Effector memory CD8-positive, alpha-beta T cell (primary cell): ENCODE measurements around the gene ST3GAL6.

Source experiments
- ATAC-seq: fragments of 150-1000 bp; cut with Tn5 transposase; replicated peaks from 2 replicates; pipeline ENCODE4 v1.10.0; 2021; ENCODE audit warnings: mild to moderate bottlenecking, moderate library complexity
- DNase-seq, 3 experiments: peaks; one replicate each; pipeline ENCODE4 v3.0.0; 2021
- H3K27ac Mint-ChIP-seq, 2 donors: one replicate each; pipeline ENCODE4 v1.8.0; 2022; ENCODE audit warnings: mild to moderate bottlenecking in 2 of 2, mixed read lengths in 2 of 2, moderate library complexity in 2 of 2
- H3K27me3 Mint-ChIP-seq, 2 donors: one replicate each; pipeline ENCODE4 v1.8.0; 2022; ENCODE audit warnings: mixed read lengths in 2 of 2
- H3K36me3 Mint-ChIP-seq: one replicate; pipeline ENCODE4 v1.8.0; 2022; ENCODE audit warnings: mild to moderate bottlenecking, moderate library complexity, mixed read lengths; ENCODE audit not compliant: insufficient read depth
- H3K4me1 Mint-ChIP-seq, 2 donors: one replicate each; pipeline ENCODE4 v1.8.0; 2022; ENCODE audit warnings: low read depth in 2 of 2, mixed read lengths in 2 of 2
- H3K4me3 Mint-ChIP-seq, 2 donors: one replicate each; pipeline ENCODE4 v1.8.0; 2022; ENCODE audit warnings: mild to moderate bottlenecking in 2 of 2, mixed read lengths in 2 of 2, moderate library complexity in 2 of 2
- H3K9me3 Mint-ChIP-seq, 2 donors: one replicate each; pipeline ENCODE4 v1.8.0; 2022; ENCODE audit warnings: mixed read lengths in 2 of 2

Gene ST3GAL6

GRCh38 chr3:98805571-98805970 is 42.4 kb downstream of the ST3GAL6 start:
- Mint-ChIP-seq H3K4me3 (no peak overlapping the region), H3K9me3 (no peaks in the 10 kb centered on the region), H3K36me3 (no peaks in the 10 kb centered on the region), H3K27me3 (peaks cover 17 to 29% of the 10 kb centered on the region in 2 donors), H3K27ac (no peak overlapping the region), H3K4me1 (no peaks in the 10 kb centered on the region)
- DNase-seq (no peak), ATAC-seq (no peak)

- no peak overlapping the region for H3K27ac Mint-ChIP-seq
- DNase-seq (no peak), ATAC-seq (no peak)
- H3K9me3 Mint-ChIP-seq = no peaks in the 10 kb centered on the region
- no peaks in the 10 kb centered on the region for H3K36me3 Mint-ChIP-seq
- H3K27me3 Mint-ChIP-seq = peaks cover 17 to 29% of the 10 kb centered on the region in 2 donors
- no peaks in the 10 kb centered on the region for H3K4me1 Mint-ChIP-seq
- no peak overlapping the region for H3K4me3 Mint-ChIP-seq
These were observed 43.4 kb downstream of the ST3GAL6 start for GRCh38 chr3:98806521-98806920.

GRCh38 chr3:98807011-98807410 is 43.9 kb downstream of the ST3GAL6 start:
- Mint-ChIP-seq H3K4me1 (no peaks in the 10 kb centered on the region), H3K36me3 (no peaks in the 10 kb centered on the region), H3K9me3 (no peaks in the 10 kb centered on the region), H3K27me3 (peaks cover 17 to 29% of the 10 kb centered on the region in 2 donors), H3K27ac (no peak overlapping the region), H3K4me3 (no peak overlapping the region)
- no peak for ATAC-seq
- no peak for DNase-seq

GRCh38 chr3:98807561-98807960 is 44.4 kb downstream of the ST3GAL6 start:
- Mint-ChIP-seq H3K4me1 (no peaks in the 10 kb centered on the region), H3K4me3 (no peak overlapping the region), H3K27me3 (peaks cover 17 to 29% of the 10 kb centered on the region in 2 donors), H3K36me3 (no peaks in the 10 kb centered on the region), H3K27ac (no peak overlapping the region), H3K9me3 (no peaks in the 10 kb centered on the region)
- ATAC-seq (no peak), DNase-seq (no peak)

- Mint-ChIP-seq H3K4me3 (no peak overlapping the region), H3K27ac (no peak overlapping the region), H3K4me1 (no peaks in the 10 kb centered on the region), H3K36me3 (no peaks in the 10 kb centered on the region), H3K9me3 (no peaks in the 10 kb centered on the region), H3K27me3 (peaks cover 17 to 29% of the 10 kb centered on the region in 2 donors)
- no peak for DNase-seq
- no peak for ATAC-seq
These were observed 44.9 kb downstream of the ST3GAL6 start for GRCh38 chr3:98808071-98808470.

- no peaks in the 10 kb centered on the region for H3K4me1 Mint-ChIP-seq
- no peak for DNase-seq
- peaks cover 17 to 29% of the 10 kb centered on the region in 2 donors for H3K27me3 Mint-ChIP-seq
- H3K36me3 Mint-ChIP-seq = no peaks in the 10 kb centered on the region
- no peak overlapping the region for H3K27ac Mint-ChIP-seq
- no peak overlapping the region for H3K4me3 Mint-ChIP-seq
- no peaks in the 10 kb centered on the region for H3K9me3 Mint-ChIP-seq
- ATAC-seq = no peak
These were observed 46.4 kb downstream of the ST3GAL6 start for GRCh38 chr3:98809557-98809956.

GRCh38 chr3:98811048-98811447 is 47.9 kb downstream of the ST3GAL6 start:
- Mint-ChIP-seq H3K36me3 (no peaks in the 10 kb centered on the region), H3K4me3 (no peak overlapping the region), H3K9me3 (no peaks in the 10 kb centered on the region), H3K27me3 (peaks cover 17 to 22% of the 10 kb centered on the region in 2 donors), H3K4me1 (no peaks in the 10 kb centered on the region), H3K27ac (no peak overlapping the region)
- ATAC-seq = no peak
- DNase-seq = no peak

- DNase-seq (no peak), ATAC-seq (no peak)
- Mint-ChIP-seq H3K27ac (no peak overlapping the region), H3K4me3 (no peak overlapping the region), H3K4me1 (no peaks in the 10 kb centered on the region), H3K27me3 (peaks cover 10 to 17% of the 10 kb centered on the region in 2 donors), H3K36me3 (no peaks in the 10 kb centered on the region), H3K9me3 (no peaks in the 10 kb centered on the region)
These were observed 49.8 kb downstream of the ST3GAL6 start for GRCh38 chr3:98812851-98813374.

GRCh38 chr3:98814817-98815420 is 51.8 kb downstream of the ST3GAL6 start:
- no peak overlapping the region for H3K27ac Mint-ChIP-seq
- H3K27me3 Mint-ChIP-seq = peaks cover 0 to 6% of the 10 kb centered on the region in 2 donors
- H3K9me3 Mint-ChIP-seq = no peaks in the 10 kb centered on the region
- no peak overlapping the region for H3K4me3 Mint-ChIP-seq
- no peaks in the 10 kb centered on the region for H3K4me1 Mint-ChIP-seq
- no peaks in the 10 kb centered on the region for H3K36me3 Mint-ChIP-seq
- ATAC-seq = no peak
- no peak for DNase-seq

- no peaks in the 10 kb centered on the region for H3K4me1 Mint-ChIP-seq
- no peak for DNase-seq
- peak; percentile 63 for ATAC-seq
- no peaks in the 10 kb centered on the region for H3K9me3 Mint-ChIP-seq
- no peak overlapping the region for H3K27ac Mint-ChIP-seq
- no peak overlapping the region for H3K4me3 Mint-ChIP-seq
- no peaks in the 10 kb centered on the region for H3K36me3 Mint-ChIP-seq
- peaks cover 0 to 6% of the 10 kb centered on the region in 2 donors for H3K27me3 Mint-ChIP-seq
These were observed 54.5 kb downstream of the ST3GAL6 start for GRCh38 chr3:98817547-98818041.

- Mint-ChIP-seq H3K4me3 (no peak overlapping the region), H3K9me3 (no peaks in the 10 kb centered on the region), H3K36me3 (no peaks in the 10 kb centered on the region), H3K27me3 (no peaks in the 10 kb centered on the region), H3K27ac (no peak overlapping the region), H3K4me1 (peaks cover 0 to 2% of the 10 kb centered on the region in 2 donors)
- ATAC-seq (no peak), DNase-seq (no peak)
These were observed 57.9 kb downstream of the ST3GAL6 start for GRCh38 chr3:98821063-98821462.

- no peak overlapping the region for H3K27ac Mint-ChIP-seq
- no peak for ATAC-seq
These were observed 60.7 kb downstream of the ST3GAL6 start for GRCh38 chr3:98823791-98824190.

GRCh38 chr3:98824256-98824655 is 61.1 kb downstream of the ST3GAL6 start:
- Mint-ChIP-seq H3K4me1 (peaks cover 0 to 2% of the 10 kb centered on the region in 2 donors), H3K27ac (no peak overlapping the region), H3K4me3 (no peak overlapping the region), H3K27me3 (no peaks in the 10 kb centered on the region), H3K36me3 (no peaks in the 10 kb centered on the region), H3K9me3 (no peaks in the 10 kb centered on the region)
- ATAC-seq (no peak), DNase-seq (no peak)

More at GRCh38 chr3:98823791-98824190, 60.7 kb downstream of the ST3GAL6 start:
- no peaks in the 10 kb centered on the region for H3K27me3 Mint-ChIP-seq
- no peak overlapping the region for H3K4me3 Mint-ChIP-seq
- no peaks in the 10 kb centered on the region for H3K36me3 Mint-ChIP-seq
- H3K9me3 Mint-ChIP-seq = no peaks in the 10 kb centered on the region
- DNase-seq = no peak
- H3K4me1 Mint-ChIP-seq = peaks cover 0 to 2% of the 10 kb centered on the region in 2 donors

- no peak overlapping the region for H3K4me3 Mint-ChIP-seq
- H3K27ac Mint-ChIP-seq = no peak overlapping the region
- no peak for ATAC-seq
- no peaks in the 10 kb centered on the region for H3K36me3 Mint-ChIP-seq
- no peak for DNase-seq
- H3K4me1 Mint-ChIP-seq = peaks cover 0 to 2% of the 10 kb centered on the region in 2 donors
- peaks cover 0 to under 1% of the 10 kb centered on the region in 2 donors for H3K9me3 Mint-ChIP-seq
- no peaks in the 10 kb centered on the region for H3K27me3 Mint-ChIP-seq
These were observed 63.0 kb downstream of the ST3GAL6 start for GRCh38 chr3:98826126-98826525.
